Measurements from ENCODE around the gene FGFR2. TPM values are rescaled to one million over a fixed set of nuclear protein-coding genes. Genes with fewer than 3 reads are reported as not detected.

FGFR2 gene
- total RNA-seq, 2 experiments from 2014 or later = not detected

- CTCF ChIA-PET = no interaction called here
- Mint-ChIP-seq H3K4me1 (ENCODE audit: low read depth) (no peaks in the 10 kb centered on the region), H3K27ac (no peak overlapping the region), H3K27me3 (ENCODE audit: low read depth) (no peaks in the 10 kb centered on the region), H3K9me3 (no peaks in the 10 kb centered on the region), H3K4me3 (no peak overlapping the region), H3K36me3 (ENCODE audit: low read depth) (no peaks in the 10 kb centered on the region)
- DNase-seq = no peak
- intact Hi-C loops (cut with micrococcal nuclease) = no loop called here
Measured at GRCh38 chr10:121466424-121466823, 131.8 kb downstream of the FGFR2 start.

DNA sequence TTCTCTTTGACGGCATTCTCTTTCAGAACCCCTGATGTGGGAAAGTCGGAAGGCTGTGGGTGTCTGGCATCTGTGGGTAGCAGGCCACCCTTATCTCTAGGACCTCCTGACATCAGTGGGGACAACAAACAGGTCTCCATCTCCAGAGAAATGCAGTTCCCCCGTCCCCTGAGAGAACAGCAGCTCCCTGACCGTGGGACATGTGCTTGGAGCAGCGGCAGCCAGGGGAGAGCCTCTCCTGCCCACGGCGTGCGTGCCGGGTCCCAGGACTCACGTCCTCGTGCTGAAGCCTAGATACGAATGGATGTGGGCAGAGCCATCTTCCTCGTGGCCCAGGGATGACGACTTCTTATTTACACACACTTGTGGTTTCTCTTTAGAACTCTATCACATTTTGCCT, 133.0 kb downstream of the FGFR2 start:
- H3K4me1 Mint-ChIP-seq (ENCODE audit: low read depth) = no peaks in the 10 kb centered on the region
- intact Hi-C loops (cut with micrococcal nuclease) = no loop called here
- no peaks in the 10 kb centered on the region for H3K36me3 Mint-ChIP-seq (ENCODE audit: low read depth)

GRCh38 chr10:121464517-121464916, 133.7 kb downstream of the FGFR2 start:
- H3K36me3 Mint-ChIP-seq (ENCODE audit: low read depth) = no peaks in the 10 kb centered on the region
- intact Hi-C loops (cut with micrococcal nuclease) = no loop called here
- no peaks in the 10 kb centered on the region for H3K4me1 Mint-ChIP-seq (ENCODE audit: low read depth)
- CTCF ChIA-PET = no interaction called here
- no peak overlapping the region for H3K27ac Mint-ChIP-seq
- no peak for DNase-seq
- no peaks in the 10 kb centered on the region for H3K27me3 Mint-ChIP-seq (ENCODE audit: low read depth)
- H3K4me3 Mint-ChIP-seq = no peak overlapping the region
- no peaks in the 10 kb centered on the region for H3K9me3 Mint-ChIP-seq

More for the DNA sequence above, 133.0 kb downstream of the FGFR2 start:
- Mint-ChIP-seq H3K27ac (no peak overlapping the region), H3K4me3 (no peak overlapping the region), H3K9me3 (no peaks in the 10 kb centered on the region), H3K27me3 (ENCODE audit: low read depth) (no peaks in the 10 kb centered on the region)
- DNase-seq = no peak
- CTCF ChIA-PET = no interaction called here

GRCh38 chr10:121462955-121463354, 135.3 kb downstream of the FGFR2 start:
- Mint-ChIP-seq H3K9me3 (no peaks in the 10 kb centered on the region), H3K36me3 (ENCODE audit: low read depth) (no peaks in the 10 kb centered on the region), H3K4me3 (no peak overlapping the region), H3K27ac (no peak overlapping the region), H3K27me3 (ENCODE audit: low read depth) (no peaks in the 10 kb centered on the region), H3K4me1 (ENCODE audit: low read depth) (no peaks in the 10 kb centered on the region)
- no peak for DNase-seq
- CTCF ChIA-PET = no interaction called here
- intact Hi-C loops (cut with micrococcal nuclease) = no loop called here

DNA sequence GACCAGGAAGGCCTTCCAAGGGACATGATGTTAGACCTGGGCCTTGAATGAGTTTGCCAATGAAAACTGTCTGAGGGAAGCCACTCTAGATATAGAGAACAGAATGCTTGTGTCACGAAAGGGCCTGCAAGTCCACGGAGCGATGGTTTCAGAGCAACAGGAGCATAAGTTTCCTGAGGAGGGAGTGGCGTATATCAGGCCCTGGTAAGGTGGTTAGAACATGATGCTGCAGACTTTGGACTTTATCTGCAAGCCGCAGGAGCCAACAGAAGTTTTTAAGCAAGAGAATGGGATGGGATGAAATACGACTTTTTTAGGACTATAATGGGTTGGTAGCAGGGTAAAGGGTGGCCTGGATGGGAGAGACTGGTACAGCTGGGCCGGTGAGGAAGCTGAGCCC, 136.0 kb downstream of the FGFR2 start:
- Mint-ChIP-seq H3K4me1 (ENCODE audit: low read depth) (no peaks in the 10 kb centered on the region), H3K27me3 (ENCODE audit: low read depth) (no peaks in the 10 kb centered on the region)

DNA sequence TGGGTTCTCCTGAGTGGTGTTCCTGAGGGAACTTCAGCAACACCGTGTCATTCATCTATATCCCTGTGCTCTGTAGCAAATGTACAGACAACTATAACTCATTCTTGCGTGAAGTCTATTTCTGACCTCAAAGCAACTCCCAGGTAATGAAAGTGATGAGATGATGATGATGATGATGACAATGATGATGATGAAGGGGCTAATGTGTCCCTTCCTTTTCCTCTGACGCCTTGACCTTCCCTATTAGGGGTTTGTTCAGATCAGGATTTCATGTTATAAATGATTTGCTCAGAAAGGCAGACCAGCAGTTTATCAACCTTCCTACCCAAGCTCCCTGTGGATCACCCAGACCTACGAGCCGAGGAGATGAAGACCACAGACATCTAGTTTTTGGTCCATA, 136.9 kb downstream of the FGFR2 start:
- intact Hi-C loops (cut with micrococcal nuclease) = no loop called here
- Mint-ChIP-seq H3K27ac (no peak overlapping the region), H3K27me3 (ENCODE audit: low read depth) (no peaks in the 10 kb centered on the region), H3K4me3 (no peak overlapping the region), H3K4me1 (ENCODE audit: low read depth) (no peaks in the 10 kb centered on the region), H3K9me3 (no peaks in the 10 kb centered on the region), H3K36me3 (ENCODE audit: low read depth) (no peaks in the 10 kb centered on the region)
- DNase-seq = no peak
- CTCF ChIA-PET = no interaction called here

More for the DNA sequence above, 136.0 kb downstream of the FGFR2 start:
- Mint-ChIP-seq H3K9me3 (no peaks in the 10 kb centered on the region), H3K27ac (no peak overlapping the region), H3K36me3 (ENCODE audit: low read depth) (no peaks in the 10 kb centered on the region), H3K4me3 (no peak overlapping the region)
- DNase-seq = no peak
- intact Hi-C loops (cut with micrococcal nuclease) = no loop called here
- CTCF ChIA-PET = no interaction called here

DNA sequence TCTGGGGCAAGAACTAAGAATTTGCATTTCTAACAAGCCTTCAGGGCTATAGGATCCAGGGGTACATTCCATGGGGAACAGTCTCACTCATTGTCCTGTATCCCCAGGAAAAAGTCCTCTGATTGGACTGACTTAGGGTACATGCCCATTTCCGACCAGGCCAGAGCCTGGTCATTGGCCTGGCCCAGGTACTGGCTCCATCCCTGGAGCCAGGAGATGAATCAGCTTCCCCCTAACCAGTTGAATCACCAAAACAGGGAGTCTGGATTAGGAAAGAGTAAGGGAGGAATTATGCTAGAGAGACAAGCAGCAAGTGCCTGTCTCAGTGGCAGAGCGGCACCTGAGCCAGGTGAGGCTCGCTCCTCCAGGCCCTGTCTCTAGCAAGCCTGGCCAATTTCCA, 137.5 kb downstream of the FGFR2 start:
- Mint-ChIP-seq H3K4me1 (ENCODE audit: low read depth) (no peaks in the 10 kb centered on the region), H3K27ac (no peak overlapping the region), H3K9me3 (no peaks in the 10 kb centered on the region), H3K4me3 (no peak overlapping the region), H3K27me3 (ENCODE audit: low read depth) (no peaks in the 10 kb centered on the region), H3K36me3 (ENCODE audit: low read depth) (no peaks in the 10 kb centered on the region)
- DNase-seq = no peak
- CTCF ChIA-PET = no interaction called here
- intact Hi-C loops (cut with micrococcal nuclease) = no loop called here

- DNase-seq = no peak
- Mint-ChIP-seq H3K27ac (no peak overlapping the region), H3K4me3 (no peak overlapping the region), H3K4me1 (ENCODE audit: low read depth) (no peaks in the 10 kb centered on the region), H3K36me3 (ENCODE audit: low read depth) (no peaks in the 10 kb centered on the region), H3K27me3 (ENCODE audit: low read depth) (peaks cover 1% of the 10 kb centered on the region), H3K9me3 (no peaks in the 10 kb centered on the region)
- intact Hi-C loops (cut with micrococcal nuclease) = no loop called here
- CTCF ChIA-PET = no interaction called here
Measured at GRCh38 chr10:121459622-121460453, 138.4 kb downstream of the FGFR2 start.

DNA sequence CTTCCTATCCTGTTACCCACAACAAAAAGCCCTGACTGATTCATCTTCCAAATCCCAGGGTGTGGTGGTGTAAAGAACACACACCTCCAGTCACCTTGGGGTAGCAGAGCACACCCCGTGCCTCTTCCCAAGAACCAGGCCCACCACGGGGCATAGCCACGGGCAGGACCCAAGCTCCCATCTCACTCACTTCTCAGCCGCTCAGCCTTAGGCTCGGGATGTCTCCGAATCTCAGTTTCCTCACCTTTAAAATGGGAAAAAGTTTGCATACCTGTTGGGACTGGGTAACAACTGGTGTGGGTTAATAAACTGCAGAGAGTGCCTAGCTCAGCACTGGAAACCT, 139.0 kb downstream of the FGFR2 start:
- no peaks in the 10 kb centered on the region for H3K36me3 Mint-ChIP-seq (ENCODE audit: low read depth)
- CTCF ChIA-PET = no interaction called here
- intact Hi-C loops (cut with micrococcal nuclease) = no loop called here
- H3K4me1 Mint-ChIP-seq (ENCODE audit: low read depth) = no peaks in the 10 kb centered on the region
- DNase-seq = no peak
- no peak overlapping the region for H3K4me3 Mint-ChIP-seq
- H3K9me3 Mint-ChIP-seq = no peaks in the 10 kb centered on the region
- peaks cover 1% of the 10 kb centered on the region for H3K27me3 Mint-ChIP-seq (ENCODE audit: low read depth)
- H3K27ac Mint-ChIP-seq = no peak overlapping the region

DNA sequence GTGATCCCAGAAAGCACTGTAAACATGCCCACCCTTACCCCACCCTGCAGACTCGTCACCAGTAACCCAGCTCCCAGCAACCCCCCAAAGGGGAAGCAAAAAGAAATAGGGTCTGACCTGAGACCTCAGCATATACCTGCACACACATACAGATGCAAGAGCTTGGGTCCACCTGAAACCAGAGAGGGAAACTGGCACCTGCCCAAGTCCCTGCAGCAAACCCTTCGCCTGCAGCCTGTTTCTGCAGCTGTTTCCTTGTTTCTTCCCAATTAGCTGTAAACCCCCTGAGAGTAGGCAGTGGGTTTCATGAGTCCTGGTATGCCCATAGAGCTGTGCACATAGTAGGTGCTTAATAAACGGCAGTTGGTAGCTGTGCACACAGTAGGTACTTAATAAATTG, 140.5 kb downstream of the FGFR2 start:
- no peak overlapping the region for H3K27ac Mint-ChIP-seq
- no peaks in the 10 kb centered on the region for H3K4me1 Mint-ChIP-seq (ENCODE audit: low read depth)
- DNase-seq = no peak
- intact Hi-C loops (cut with micrococcal nuclease) = no loop called here
- H3K36me3 Mint-ChIP-seq (ENCODE audit: low read depth) = no peaks in the 10 kb centered on the region
- H3K27me3 Mint-ChIP-seq (ENCODE audit: low read depth) = peaks cover 1% of the 10 kb centered on the region
- H3K4me3 Mint-ChIP-seq = no peak overlapping the region
- H3K9me3 Mint-ChIP-seq = no peaks in the 10 kb centered on the region
- CTCF ChIA-PET = no interaction called here

DNA sequence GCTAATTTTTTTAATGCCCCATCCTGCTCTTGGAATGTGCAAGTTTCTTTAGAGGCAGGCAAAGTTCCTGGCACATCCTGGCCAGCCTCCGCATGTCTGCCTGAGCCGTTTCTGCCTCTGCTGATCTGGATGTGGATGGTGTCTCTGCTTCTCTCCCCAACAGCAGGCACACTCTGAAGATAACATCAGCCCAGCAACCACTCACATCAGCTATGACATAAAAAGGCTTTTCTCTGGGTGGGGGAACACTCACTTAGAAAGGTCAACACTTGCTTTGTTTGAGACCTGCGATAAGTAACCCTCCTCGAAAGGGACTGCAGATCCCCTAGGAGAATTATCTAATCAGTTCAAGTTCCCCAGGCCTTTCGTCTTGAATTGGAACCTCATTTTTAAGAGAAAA, 142.9 kb downstream of the FGFR2 start:
- CTCF ChIA-PET = interaction anchor here (0.7 kb wide), 1 partner anchor 413 kb away, joined by 3 read pairs; no protein-coding TSS in a partner anchor
- Mint-ChIP-seq H3K27me3 (ENCODE audit: low read depth) (peaks cover 1% of the 10 kb centered on the region), H3K4me3 (no peak overlapping the region), H3K36me3 (ENCODE audit: low read depth) (no peaks in the 10 kb centered on the region), H3K9me3 (no peaks in the 10 kb centered on the region), H3K27ac (no peak overlapping the region), H3K4me1 (ENCODE audit: low read depth) (no peaks in the 10 kb centered on the region)
- DNase-seq = no peak
- intact Hi-C loops (cut with micrococcal nuclease) = no loop called here

- Mint-ChIP-seq H3K27me3 (ENCODE audit: low read depth) (peaks cover 1% of the 10 kb centered on the region), H3K36me3 (ENCODE audit: low read depth) (no peaks in the 10 kb centered on the region), H3K27ac (no peak overlapping the region), H3K4me1 (ENCODE audit: low read depth) (no peaks in the 10 kb centered on the region), H3K9me3 (no peaks in the 10 kb centered on the region), H3K4me3 (no peak overlapping the region)
- CTCF ChIA-PET = no interaction called here
- intact Hi-C loops (cut with micrococcal nuclease) = no loop called here
- DNase-seq = no peak
Measured at GRCh38 chr10:121454781-121455180, 143.5 kb downstream of the FGFR2 start.

- intact Hi-C loops (cut with micrococcal nuclease) = no loop called here
- Mint-ChIP-seq H3K4me1 (ENCODE audit: low read depth) (no peaks in the 10 kb centered on the region), H3K36me3 (ENCODE audit: low read depth) (no peaks in the 10 kb centered on the region), H3K9me3 (no peaks in the 10 kb centered on the region), H3K27me3 (ENCODE audit: low read depth) (peaks cover 1% of the 10 kb centered on the region), H3K4me3 (no peak overlapping the region), H3K27ac (no peak overlapping the region)
- DNase-seq = no peak
- CTCF ChIA-PET = no interaction called here
Measured at GRCh38 chr10:121453160-121453559, 145.1 kb downstream of the FGFR2 start.
